ENCODE data around the gene INTS11.

Gene INTS11

DNA sequence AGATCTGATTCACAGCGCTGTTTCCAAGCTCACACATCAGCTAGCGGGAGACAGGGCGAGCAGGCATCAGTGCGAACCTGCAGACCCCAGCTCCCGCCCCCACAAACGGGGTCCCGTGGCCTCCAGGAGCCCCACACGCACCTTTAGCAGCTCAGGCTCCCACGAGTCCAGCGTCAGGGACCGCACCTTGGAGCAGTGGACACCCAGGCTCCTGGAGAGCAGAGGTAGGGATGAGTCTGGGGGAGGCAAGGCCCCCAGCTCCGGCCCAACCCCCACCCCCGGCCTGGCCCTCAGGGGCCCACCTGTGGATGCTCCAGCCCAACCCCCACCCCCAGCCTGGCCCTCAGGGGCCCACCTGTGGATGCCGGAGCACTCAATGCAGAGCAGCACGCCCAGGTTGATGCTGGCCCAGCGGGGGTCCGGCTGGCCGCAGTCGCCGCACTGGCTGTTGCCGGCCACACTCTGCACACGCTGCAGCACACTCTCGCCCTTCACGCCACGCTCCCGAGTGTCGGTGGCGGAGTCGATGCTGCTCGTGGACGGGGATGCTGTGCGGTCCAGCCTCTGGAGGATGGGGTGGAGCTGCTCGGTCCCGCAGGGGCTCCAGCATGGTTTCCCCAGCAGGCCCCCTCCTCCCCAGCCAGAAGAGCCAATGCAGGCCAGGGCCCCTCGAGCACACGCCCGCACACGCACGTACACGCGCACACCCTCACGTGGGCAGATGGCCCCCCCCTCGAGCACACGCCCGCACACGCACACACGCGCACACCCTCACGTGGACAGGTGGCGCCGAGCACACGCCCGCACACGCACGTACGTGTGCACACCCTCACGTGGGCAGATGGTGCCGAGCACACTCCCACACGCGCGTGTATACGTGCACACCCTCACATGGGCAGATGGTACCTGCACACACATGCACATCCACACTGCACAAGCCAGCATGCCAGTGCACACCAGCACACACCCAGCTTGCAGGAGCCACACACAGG, 28.1 kb downstream of the INTS11 start:
- Histone ChIP-seq H3K79me1 (ENCODE audit: low read length) (no peaks in the 10 kb centered on the region), H3K18ac (ENCODE audit: low read length) (no peak overlapping the region), H2AFZ (ENCODE audit: insufficient read depth, low read length, poor library complexity) (no peak overlapping the region), H3K36me3 (ENCODE audit: control insufficient read depth in 1 of 2, insufficient read depth in 2 of 2, low read length in 2 of 2) (peaks cover 35 to 42% of the 10 kb centered on the region in 2 experiments), H2BK120ac (ENCODE audit: insufficient read depth, low read length, poor library complexity) (no peak overlapping the region), H4K91ac (ENCODE audit: low read depth, low read length) (no peak overlapping the region), H2BK5ac (ENCODE audit: low read depth, low read length, poor library complexity) (no peak overlapping the region), H3K4me2 (ENCODE audit: low read length) (no peak overlapping the region), H3K4me1 (ENCODE audit: control insufficient read depth in 1 of 2, insufficient read depth in 2 of 2, low read length in 2 of 2) (no peaks in the 10 kb centered on the region), H3K14ac (ENCODE audit: low read length) (no peak overlapping the region), H3K4ac (ENCODE audit: low read depth, low read length) (no peak overlapping the region), H4K12ac (ENCODE audit: low read depth, low read length) (no peak overlapping the region), H3K23ac (ENCODE audit: low read length) (no peak overlapping the region), H2BK12ac (ENCODE audit: low read length) (no peak overlapping the region), H3K4me3 (ENCODE audit: low read depth, low read length) (no peak overlapping the region), H3K27ac (ENCODE audit: low read depth, low read length) (no peak overlapping the region), H3K79me2 (ENCODE audit: control insufficient read depth, insufficient read depth, low read length, poor library complexity) (no peaks in the 10 kb centered on the region), H3K9ac (ENCODE audit: low read length) (no peak overlapping the region), H4K8ac (ENCODE audit: low read depth, low read length) (no peak overlapping the region), H3K9me3 (ENCODE audit: insufficient read depth, low read depth, low read length) (peaks cover 8% of the 10 kb centered on the region), H3K27me3 (ENCODE audit: insufficient read depth, low read length) (no peaks in the 10 kb centered on the region), H2AK5ac (ENCODE audit: low read length) (no peak overlapping the region)
- WGBS (ENCODE audit: extremely low coverage, insufficient coverage, insufficient read length): no CpG with 5 or more reads among the region's 62 CpGs
- no peak for DNase-seq

DNA sequence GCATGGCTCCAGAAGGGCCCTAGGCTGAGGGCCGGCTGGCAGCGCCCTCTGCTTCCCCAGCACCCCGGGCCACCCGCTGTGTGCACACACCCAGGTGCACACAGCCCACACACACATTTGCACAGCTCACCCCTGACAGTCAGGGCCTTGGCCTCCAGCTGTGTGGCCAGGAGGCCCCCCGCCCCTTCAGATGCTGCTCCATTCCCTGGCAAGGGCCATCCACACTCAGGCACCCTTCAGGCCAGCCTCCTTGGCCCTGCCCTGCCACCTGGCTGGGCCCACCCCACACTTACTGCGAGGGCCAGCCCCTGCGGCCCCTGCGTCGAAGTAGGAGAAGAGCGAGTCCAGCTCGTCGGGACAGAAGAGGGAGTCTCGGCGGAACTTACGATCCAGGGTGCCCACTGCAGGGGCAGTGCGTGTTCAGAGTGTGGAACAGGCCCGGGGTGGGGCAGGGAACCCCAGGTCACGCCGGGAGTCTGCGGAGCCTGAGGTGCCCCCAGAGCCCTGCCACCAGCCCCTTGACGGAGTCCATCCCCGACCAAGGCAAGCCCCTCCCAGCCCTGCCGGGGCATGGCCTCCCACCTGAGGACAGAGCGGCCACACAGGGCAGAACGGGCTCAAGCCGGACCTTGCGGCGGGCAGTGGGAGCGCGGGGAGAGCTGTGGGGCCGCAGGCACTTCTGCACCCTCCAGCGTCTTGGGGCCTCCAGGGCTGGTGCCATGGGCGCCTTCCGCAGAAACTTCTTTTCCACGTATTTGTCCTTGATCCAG, 29.1 kb downstream of the INTS11 start:
- no peak overlapping the region for H2AK5ac ChIP-seq (ENCODE audit: low read length)
- no peak overlapping the region for H3K4me2 ChIP-seq (ENCODE audit: low read length)
- H4K91ac ChIP-seq (ENCODE audit: low read depth, low read length): no peak overlapping the region
- H3K36me3 ChIP-seq (ENCODE audit: control insufficient read depth in 1 of 2, insufficient read depth in 2 of 2, low read length in 2 of 2): peaks cover 35 to 42% of the 10 kb centered on the region in 2 experiments
- H3K27me3 ChIP-seq (ENCODE audit: insufficient read depth, low read length): no peaks in the 10 kb centered on the region
- H2BK12ac ChIP-seq (ENCODE audit: low read length): no peak overlapping the region
- DNase-seq: no peak
- no peak overlapping the region for H2BK120ac ChIP-seq (ENCODE audit: insufficient read depth, low read length, poor library complexity)
- H3K4me3 ChIP-seq (ENCODE audit: low read depth, low read length): no peak overlapping the region
- H3K27ac ChIP-seq (ENCODE audit: low read depth, low read length): no peak overlapping the region
- no peak overlapping the region for H2AFZ ChIP-seq (ENCODE audit: insufficient read depth, low read length, poor library complexity)
- H2BK5ac ChIP-seq (ENCODE audit: low read depth, low read length, poor library complexity): no peak overlapping the region
- H3K23ac ChIP-seq (ENCODE audit: low read length): no peak overlapping the region
- no CpG with 5 or more reads among the region's 35 CpGs for WGBS (ENCODE audit: extremely low coverage, insufficient coverage, insufficient read length)
- H3K79me1 ChIP-seq (ENCODE audit: low read length): no peaks in the 10 kb centered on the region
- no peak overlapping the region for H3K4ac ChIP-seq (ENCODE audit: low read depth, low read length)
- H3K4me1 ChIP-seq (ENCODE audit: control insufficient read depth in 1 of 2, insufficient read depth in 2 of 2, low read length in 2 of 2): no peaks in the 10 kb centered on the region
- no peak overlapping the region for H4K12ac ChIP-seq (ENCODE audit: low read depth, low read length)
- no peak overlapping the region for H3K9ac ChIP-seq (ENCODE audit: low read length)
- peaks cover 8% of the 10 kb centered on the region for H3K9me3 ChIP-seq (ENCODE audit: insufficient read depth, low read depth, low read length)
- H4K8ac ChIP-seq (ENCODE audit: low read depth, low read length): no peak overlapping the region
- H3K79me2 ChIP-seq (ENCODE audit: control insufficient read depth, insufficient read depth, low read length, poor library complexity): no peaks in the 10 kb centered on the region
- no peak overlapping the region for H3K14ac ChIP-seq (ENCODE audit: low read length)
- H3K18ac ChIP-seq (ENCODE audit: low read length): no peak overlapping the region

DNA sequence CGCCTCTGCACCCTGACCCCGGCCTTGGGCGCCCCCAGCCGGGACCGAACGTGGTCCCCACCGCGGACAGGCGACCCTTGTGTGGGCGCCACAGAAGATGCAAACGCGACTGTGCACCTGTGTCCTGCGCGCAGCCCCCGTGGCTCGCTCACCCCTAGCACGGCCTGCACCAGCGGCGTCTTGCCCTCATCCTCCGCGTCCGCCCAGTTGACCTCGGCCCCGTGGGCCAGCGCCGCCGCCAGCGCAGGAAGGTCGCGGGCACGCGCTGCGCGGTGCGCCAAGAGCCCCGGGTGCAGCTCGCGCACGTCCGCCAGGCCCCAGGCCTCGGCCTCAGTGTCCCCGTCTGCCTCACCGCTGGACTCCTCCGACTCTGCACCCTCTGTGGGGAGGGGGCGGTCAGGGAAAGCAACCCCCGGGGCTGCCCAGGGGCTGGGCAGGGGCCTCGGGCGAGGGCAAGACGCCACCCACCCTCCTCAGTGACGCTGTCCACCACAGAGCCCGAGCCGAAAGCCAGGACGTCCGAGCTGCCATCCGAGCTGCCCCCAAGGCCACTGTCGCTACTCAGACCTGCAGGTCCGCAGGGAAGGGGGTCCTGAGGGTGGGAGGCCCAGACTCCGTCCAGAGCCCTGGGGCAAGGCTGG, 30.1 kb downstream of the INTS11 start:
- no peak overlapping the region for H4K8ac ChIP-seq (ENCODE audit: low read depth, low read length)
- H3K27ac ChIP-seq (ENCODE audit: low read depth, low read length): no peak overlapping the region
- H4K91ac ChIP-seq (ENCODE audit: low read depth, low read length): no peak overlapping the region
- no peaks in the 10 kb centered on the region for H3K27me3 ChIP-seq (ENCODE audit: insufficient read depth, low read length)
- no peaks in the 10 kb centered on the region for H3K79me2 ChIP-seq (ENCODE audit: control insufficient read depth, insufficient read depth, low read length, poor library complexity)
- H2AFZ ChIP-seq (ENCODE audit: insufficient read depth, low read length, poor library complexity): no peak overlapping the region
- no peak overlapping the region for H3K4me3 ChIP-seq (ENCODE audit: low read depth, low read length)
- no peak overlapping the region for H2BK120ac ChIP-seq (ENCODE audit: insufficient read depth, low read length, poor library complexity)
- H3K14ac ChIP-seq (ENCODE audit: low read length): no peak overlapping the region
- no peak overlapping the region for H2BK5ac ChIP-seq (ENCODE audit: low read depth, low read length, poor library complexity)
- H3K4me1 ChIP-seq (ENCODE audit: control insufficient read depth in 1 of 2, insufficient read depth in 2 of 2, low read length in 2 of 2): no peaks in the 10 kb centered on the region
- H3K79me1 ChIP-seq (ENCODE audit: low read length): no peaks in the 10 kb centered on the region
- no peak overlapping the region for H2AK5ac ChIP-seq (ENCODE audit: low read length)
- H3K36me3 ChIP-seq (ENCODE audit: control insufficient read depth in 1 of 2, insufficient read depth in 2 of 2, low read length in 2 of 2): peaks cover 35 to 42% of the 10 kb centered on the region in 2 experiments
- no peak overlapping the region for H3K9ac ChIP-seq (ENCODE audit: low read length)
- H2BK12ac ChIP-seq (ENCODE audit: low read length): no peak overlapping the region
- no peak overlapping the region for H3K23ac ChIP-seq (ENCODE audit: low read length)
- DNase-seq: no peak
- H3K4me2 ChIP-seq (ENCODE audit: low read length): no peak overlapping the region
- peaks cover 6% of the 10 kb centered on the region for H3K9me3 ChIP-seq (ENCODE audit: insufficient read depth, low read depth, low read length)
- no peak overlapping the region for H4K12ac ChIP-seq (ENCODE audit: low read depth, low read length)
- no peak overlapping the region for H3K4ac ChIP-seq (ENCODE audit: low read depth, low read length)
- no CpG with 5 or more reads among the region's 58 CpGs for WGBS (ENCODE audit: extremely low coverage, insufficient coverage, insufficient read length)
- H3K18ac ChIP-seq (ENCODE audit: low read length): no peak overlapping the region
